GM23338 (cell line): ENCODE results near the gene NBAS. TPM values are rescaled to one million over a fixed set of nuclear protein-coding genes. Genes with fewer than 3 reads are reported as not detected.
A peak's percentile ranks its signal among the peaks of the same experiment; 100 is the strongest.

Experiments
- ATAC-seq: fragments of 200-7000 bp; cut with Tn5 transposase; 3 replicates; pipeline ENCODE4 v1.9.1; 2020
- DNase-seq: peaks from one replicate; pipeline ENCODE4 v3.0.0-alpha.2; 2015; ENCODE audit warnings: low spot score
- H2AFZ ChIP-seq: fragments of 200-600 bp; sonication (generic); 2 replicates; pipeline ENCODE4 v1.8.0; 2016; ENCODE audit warnings: antibody characterized with exemption, mild to moderate bottlenecking, moderate library complexity
- H3F3A ChIP-seq: fragments of 200-600 bp; sonication (generic); replicated peaks from 2 replicates; pipeline ENCODE4 v1.8.0; 2017; ENCODE audit warnings: antibody characterized with exemption, mixed run types, low read depth
- H3K27ac ChIP-seq: fragments of 200-600 bp; sonication (generic); 2 replicates; pipeline ENCODE4 v1.6.1; 2016; ENCODE audit warnings: low read depth
- H3K27me3 ChIP-seq: fragments of 200-600 bp; sonication (generic); 2 replicates; pipeline ENCODE4 v1.8.0; 2016; ENCODE audit warnings: mild to moderate bottlenecking, mixed run types, moderate library complexity; ENCODE audit not compliant: insufficient read depth
- H3K36me3 ChIP-seq: fragments of 200-600 bp; sonication (generic); 2 replicates; pipeline ENCODE4 v1.8.0; 2016; ENCODE audit warnings: mild to moderate bottlenecking; ENCODE audit not compliant: insufficient read depth
- H3K4me1 ChIP-seq: fragments of 200-600 bp; sonication (generic); 2 replicates; pipeline ENCODE4 v1.8.0; 2016; ENCODE audit warnings: mild to moderate bottlenecking, moderate library complexity; ENCODE audit not compliant: insufficient read depth
- H3K4me2 ChIP-seq: fragments of 200-600 bp; sonication (generic); 2 replicates; pipeline ENCODE4 v1.7.1; 2017; ENCODE audit warnings: mixed run types
- H3K4me3 ChIP-seq: fragments of 200-600 bp; sonication (generic); 2 replicates; pipeline ENCODE4 v1.6.1; 2016; ENCODE audit warnings: mixed run types
- H3K79me2 ChIP-seq: fragments of 200-600 bp; sonication (generic); replicated peaks from 2 replicates; pipeline ENCODE4 v1.8.0; 2017; ENCODE audit warnings: mild to moderate bottlenecking; ENCODE audit not compliant: insufficient read depth
- H3K9me2 ChIP-seq: fragments of 200-600 bp; sonication (generic); 2 replicates; pipeline ENCODE4 v1.8.0; 2017; ENCODE audit not compliant: insufficient read depth
- H4K20me1 ChIP-seq: fragments of 200-600 bp; sonication (generic); replicated peaks from 2 replicates; pipeline ENCODE4 v1.8.0; 2017; ENCODE audit warnings: mild to moderate bottlenecking; ENCODE audit not compliant: insufficient read depth
- H3K27ac Mint-ChIP-seq: 2 replicates; pipeline ENCODE4 v1.8.0; 2020; ENCODE audit warnings: inconsistent platforms, mild to moderate bottlenecking, moderate library complexity, mixed read lengths
- H3K27me3 Mint-ChIP-seq: 3 replicates; pipeline ENCODE4 v1.8.0; 2022; ENCODE audit warnings: low read depth, mild to moderate bottlenecking, moderate library complexity, mixed read lengths, inconsistent platforms; ENCODE audit not compliant: insufficient read depth, poor library complexity
- H3K36me3 Mint-ChIP-seq: 3 replicates; pipeline ENCODE4 v1.8.0; 2021; ENCODE audit warnings: low read depth, mild to moderate bottlenecking, inconsistent platforms, moderate library complexity, mixed read lengths
- H3K4me1 Mint-ChIP-seq: 3 replicates; pipeline ENCODE4 v1.8.0; 2020; ENCODE audit warnings: mild to moderate bottlenecking, inconsistent platforms, mixed read lengths
- H3K4me3 Mint-ChIP-seq: 3 replicates; pipeline ENCODE4 v1.8.0; 2021; ENCODE audit warnings: moderate library complexity, mild to moderate bottlenecking, inconsistent platforms, mixed read lengths
- H3K9me3 Mint-ChIP-seq: 3 replicates; pipeline ENCODE4 v1.8.0; 2020; ENCODE audit warnings: moderate library complexity, mild to moderate bottlenecking, inconsistent platforms, mixed read lengths
- CREB1 ChIP-seq: fragments of 250-450 bp; sonication (Bioruptor Pico); IDR thresholded peaks from 2 replicates; pipeline ENCODE4 v1.5.0; 2020; ENCODE audit warnings: low read depth, mild to moderate bottlenecking, moderate library complexity
- EZH2phosphoT487 ChIP-seq: fragments of 200-600 bp; sonication (generic); IDR thresholded peaks from one replicate; pipeline ENCODE4 v1.8.1; 2018; ENCODE audit warnings: antibody characterized with exemption; ENCODE audit not compliant: unreplicated experiment
- JUNB ChIP-seq: IDR thresholded peaks from one replicate; pipeline ENCODE4 v1.6.1; 2016; ENCODE audit warnings: antibody characterized with exemption; ENCODE audit not compliant: unreplicated experiment
- NANOG ChIP-seq: IDR thresholded peaks from 2 replicates; pipeline ENCODE4 v1.6.1; 2016; ENCODE audit warnings: antibody characterized with exemption, borderline replicate concordance
- POLR2AphosphoS5 ChIP-seq: IDR thresholded peaks from 2 replicates; pipeline ENCODE4 v1.6.1; 2016; ENCODE audit warnings: antibody characterized with exemption, low read depth
- STAT1 ChIP-seq: IDR thresholded peaks from one replicate; pipeline ENCODE4 v1.6.1; 2016; ENCODE audit warnings: antibody characterized with exemption; ENCODE audit not compliant: unreplicated experiment
- ZNF331 ChIP-seq: fragments of 250-450 bp; sonication (Bioruptor Pico); IDR thresholded peaks from 2 replicates; pipeline ENCODE4 v1.5.0; 2020; ENCODE audit warnings: low read depth, mild to moderate bottlenecking, moderate library complexity
- polyA plus RNA-seq: library from polyadenylated mRNA; unstranded; fragments of >200 nt; fragmentation: Nextera tagmentation; extraction: Ambion mirVana; gene quantifications from 2 replicates; pipeline ENCODE4 v1.2.1, GENCODE V29; 2016
- total RNA-seq: library from RNA; depleted of rRNA; stranded (reverse); fragments of >200 nt; shearing (Covaris generic); gene quantifications from 2 replicates; pipeline ENCODE4 v1.2.3, GENCODE V29; 2014
- TF ChIP-seq, protein P1 (sequence below), 2 experiments: fragments of 200-600 bp in 1 of 2; sonication (generic) in 1 of 2; conservative IDR thresholded peaks; 2 replicates each; pipeline versions ENCODE4 v1.5.1 to v1.6.1; 2016 to 2017; ENCODE audit warnings: antibody characterized with exemption in 2 of 2, low read depth in 2 of 2, mild to moderate bottlenecking in 2 of 2, moderate library complexity in 1 of 2
- TF ChIP-seq, protein P2 (sequence below): IDR thresholded peaks from one replicate; pipeline ENCODE4 v1.6.1; 2018; ENCODE audit warnings: antibody characterized with exemption; ENCODE audit not compliant: unreplicated experiment
- TF ChIP-seq, protein P3 (sequence below): IDR thresholded peaks from 2 replicates; pipeline ENCODE4 v1.6.1; 2016; ENCODE audit warnings: antibody characterized with exemption

NBAS gene
- total and polyA plus RNA-seq, 2 experiments from 2014 or later, result 24.8 to 38.9 TPM

- TF ChIP-seq, protein P1, sequence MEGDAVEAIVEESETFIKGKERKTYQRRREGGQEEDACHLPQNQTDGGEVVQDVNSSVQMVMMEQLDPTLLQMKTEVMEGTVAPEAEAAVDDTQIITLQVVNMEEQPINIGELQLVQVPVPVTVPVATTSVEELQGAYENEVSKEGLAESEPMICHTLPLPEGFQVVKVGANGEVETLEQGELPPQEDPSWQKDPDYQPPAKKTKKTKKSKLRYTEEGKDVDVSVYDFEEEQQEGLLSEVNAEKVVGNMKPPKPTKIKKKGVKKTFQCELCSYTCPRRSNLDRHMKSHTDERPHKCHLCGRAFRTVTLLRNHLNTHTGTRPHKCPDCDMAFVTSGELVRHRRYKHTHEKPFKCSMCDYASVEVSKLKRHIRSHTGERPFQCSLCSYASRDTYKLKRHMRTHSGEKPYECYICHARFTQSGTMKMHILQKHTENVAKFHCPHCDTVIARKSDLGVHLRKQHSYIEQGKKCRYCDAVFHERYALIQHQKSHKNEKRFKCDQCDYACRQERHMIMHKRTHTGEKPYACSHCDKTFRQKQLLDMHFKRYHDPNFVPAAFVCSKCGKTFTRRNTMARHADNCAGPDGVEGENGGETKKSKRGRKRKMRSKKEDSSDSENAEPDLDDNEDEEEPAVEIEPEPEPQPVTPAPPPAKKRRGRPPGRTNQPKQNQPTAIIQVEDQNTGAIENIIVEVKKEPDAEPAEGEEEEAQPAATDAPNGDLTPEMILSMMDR (conservative IDR thresholded peaks at IDR 0.05; ENCODE audit: low read depth in 2 of 2), result no peak
These were observed 160.8 kb downstream of the NBAS start (continued) for GRCh38 chr2:15400240-15400826.

GRCh38 chr2:15399241-15399640, 161.9 kb downstream of the NBAS start:
- Histone ChIP-seq H4K20me1 (no peaks in the 10 kb centered on the region), H3K27ac (no peak overlapping the region), H3K9me2 (no peaks in the 10 kb centered on the region), H3K27me3 (no peaks in the 10 kb centered on the region), H3K36me3 (no peaks in the 10 kb centered on the region), H3K4me2 (no peak overlapping the region), H3K79me2 (no peaks in the 10 kb centered on the region), H3F3A (no peaks in the 10 kb centered on the region), H2AFZ (no peak overlapping the region), H3K4me1 (no peaks in the 10 kb centered on the region), H3K4me3 (no peak overlapping the region)
- Mint-ChIP-seq H3K4me1 (no peaks in the 10 kb centered on the region), H3K9me3 (no peaks in the 10 kb centered on the region), H3K27me3 (no peaks in the 10 kb centered on the region), H3K27ac (peak overlapping the region; percentile 24; the same call in 1 of the 2 replicates), H3K4me3 (no peak overlapping the region), H3K36me3 (no peaks in the 10 kb centered on the region)
- no peak for TF ChIP-seq POLR2AphosphoS5
- TF ChIP-seq CREB1 (CRISPR knock-in tag), result no peak
- TF ChIP-seq JUNB, result no peak
- TF ChIP-seq, protein P1 (conservative IDR thresholded peaks at IDR 0.05; ENCODE audit: low read depth in 2 of 2), result no peak
- TF ChIP-seq NANOG, result no peak
- TF ChIP-seq, protein P2, sequence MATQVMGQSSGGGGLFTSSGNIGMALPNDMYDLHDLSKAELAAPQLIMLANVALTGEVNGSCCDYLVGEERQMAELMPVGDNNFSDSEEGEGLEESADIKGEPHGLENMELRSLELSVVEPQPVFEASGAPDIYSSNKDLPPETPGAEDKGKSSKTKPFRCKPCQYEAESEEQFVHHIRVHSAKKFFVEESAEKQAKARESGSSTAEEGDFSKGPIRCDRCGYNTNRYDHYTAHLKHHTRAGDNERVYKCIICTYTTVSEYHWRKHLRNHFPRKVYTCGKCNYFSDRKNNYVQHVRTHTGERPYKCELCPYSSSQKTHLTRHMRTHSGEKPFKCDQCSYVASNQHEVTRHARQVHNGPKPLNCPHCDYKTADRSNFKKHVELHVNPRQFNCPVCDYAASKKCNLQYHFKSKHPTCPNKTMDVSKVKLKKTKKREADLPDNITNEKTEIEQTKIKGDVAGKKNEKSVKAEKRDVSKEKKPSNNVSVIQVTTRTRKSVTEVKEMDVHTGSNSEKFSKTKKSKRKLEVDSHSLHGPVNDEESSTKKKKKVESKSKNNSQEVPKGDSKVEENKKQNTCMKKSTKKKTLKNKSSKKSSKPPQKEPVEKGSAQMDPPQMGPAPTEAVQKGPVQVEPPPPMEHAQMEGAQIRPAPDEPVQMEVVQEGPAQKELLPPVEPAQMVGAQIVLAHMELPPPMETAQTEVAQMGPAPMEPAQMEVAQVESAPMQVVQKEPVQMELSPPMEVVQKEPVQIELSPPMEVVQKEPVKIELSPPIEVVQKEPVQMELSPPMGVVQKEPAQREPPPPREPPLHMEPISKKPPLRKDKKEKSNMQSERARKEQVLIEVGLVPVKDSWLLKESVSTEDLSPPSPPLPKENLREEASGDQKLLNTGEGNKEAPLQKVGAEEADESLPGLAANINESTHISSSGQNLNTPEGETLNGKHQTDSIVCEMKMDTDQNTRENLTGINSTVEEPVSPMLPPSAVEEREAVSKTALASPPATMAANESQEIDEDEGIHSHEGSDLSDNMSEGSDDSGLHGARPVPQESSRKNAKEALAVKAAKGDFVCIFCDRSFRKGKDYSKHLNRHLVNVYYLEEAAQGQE, result no peak
- no peak for TF ChIP-seq STAT1
- TF ChIP-seq ZNF331 (CRISPR knock-in tag), result no peak
- TF ChIP-seq, protein P3, sequence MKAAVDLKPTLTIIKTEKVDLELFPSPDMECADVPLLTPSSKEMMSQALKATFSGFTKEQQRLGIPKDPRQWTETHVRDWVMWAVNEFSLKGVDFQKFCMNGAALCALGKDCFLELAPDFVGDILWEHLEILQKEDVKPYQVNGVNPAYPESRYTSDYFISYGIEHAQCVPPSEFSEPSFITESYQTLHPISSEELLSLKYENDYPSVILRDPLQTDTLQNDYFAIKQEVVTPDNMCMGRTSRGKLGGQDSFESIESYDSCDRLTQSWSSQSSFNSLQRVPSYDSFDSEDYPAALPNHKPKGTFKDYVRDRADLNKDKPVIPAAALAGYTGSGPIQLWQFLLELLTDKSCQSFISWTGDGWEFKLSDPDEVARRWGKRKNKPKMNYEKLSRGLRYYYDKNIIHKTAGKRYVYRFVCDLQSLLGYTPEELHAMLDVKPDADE, result no peak
- no peak for TF ChIP-seq EZH2phosphoT487
- DNase-seq, result no peak
- no peak for ATAC-seq
